ENCODE results near the gene MIDN.

GRCh38 chr19:1283917-1284292, 35.5 kb downstream of the MIDN start:
- no peak for TF ChIP-seq POLR2AphosphoS5 (IDR thresholded peaks at IDR 0.05)
- TF ChIP-seq, protein P1, sequence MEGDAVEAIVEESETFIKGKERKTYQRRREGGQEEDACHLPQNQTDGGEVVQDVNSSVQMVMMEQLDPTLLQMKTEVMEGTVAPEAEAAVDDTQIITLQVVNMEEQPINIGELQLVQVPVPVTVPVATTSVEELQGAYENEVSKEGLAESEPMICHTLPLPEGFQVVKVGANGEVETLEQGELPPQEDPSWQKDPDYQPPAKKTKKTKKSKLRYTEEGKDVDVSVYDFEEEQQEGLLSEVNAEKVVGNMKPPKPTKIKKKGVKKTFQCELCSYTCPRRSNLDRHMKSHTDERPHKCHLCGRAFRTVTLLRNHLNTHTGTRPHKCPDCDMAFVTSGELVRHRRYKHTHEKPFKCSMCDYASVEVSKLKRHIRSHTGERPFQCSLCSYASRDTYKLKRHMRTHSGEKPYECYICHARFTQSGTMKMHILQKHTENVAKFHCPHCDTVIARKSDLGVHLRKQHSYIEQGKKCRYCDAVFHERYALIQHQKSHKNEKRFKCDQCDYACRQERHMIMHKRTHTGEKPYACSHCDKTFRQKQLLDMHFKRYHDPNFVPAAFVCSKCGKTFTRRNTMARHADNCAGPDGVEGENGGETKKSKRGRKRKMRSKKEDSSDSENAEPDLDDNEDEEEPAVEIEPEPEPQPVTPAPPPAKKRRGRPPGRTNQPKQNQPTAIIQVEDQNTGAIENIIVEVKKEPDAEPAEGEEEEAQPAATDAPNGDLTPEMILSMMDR (IDR thresholded peaks at IDR 0.05), result no peak

All from suprapubic skin (tissue), 3 donors.